Measurements from ENCODE around the gene PDE6D.

PDE6D gene

DNA sequence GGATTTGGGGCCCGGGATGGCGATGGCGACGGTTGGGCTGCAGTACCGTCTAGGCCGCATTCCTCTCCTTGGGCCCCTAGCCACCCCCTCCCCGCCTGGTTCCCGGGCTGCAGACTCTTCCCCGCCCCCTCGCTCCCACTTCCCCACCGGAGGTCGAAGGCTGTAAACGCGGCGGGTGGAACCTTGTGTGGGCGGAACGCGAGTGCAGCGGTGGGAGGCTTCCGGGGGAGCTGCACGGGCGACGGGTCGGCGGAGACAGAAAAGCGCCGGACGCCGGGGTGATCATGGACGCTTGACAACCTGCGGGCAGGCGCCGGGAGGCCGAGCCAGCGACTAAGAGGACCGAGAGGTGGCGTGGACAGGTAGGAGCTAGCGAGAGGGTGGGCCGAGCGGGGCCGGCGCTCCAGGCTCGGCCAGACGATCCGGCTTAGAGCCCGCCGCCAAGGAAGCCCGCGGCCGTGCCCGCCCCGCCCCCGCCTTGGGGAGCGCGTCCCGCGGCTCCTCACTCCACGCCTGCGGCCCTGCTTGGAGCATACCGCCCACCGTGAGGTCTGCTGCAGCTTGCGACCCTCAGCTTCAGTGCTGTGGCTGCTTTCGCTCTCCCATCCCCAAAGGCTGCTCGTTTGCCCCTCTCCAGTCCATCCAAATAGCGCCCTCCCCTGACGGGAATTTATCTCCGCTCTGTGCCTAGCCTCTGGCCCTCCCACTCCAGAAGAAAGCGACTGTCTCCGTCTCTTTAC is 5.3 kb upstream of the PDE6D start, which contains the start of gene COPS7B:
COPS7B (plus strand) TSS at position 269 of the 740 bp plus-strand sequence. CDS start 2,126 bp downstream, outside the sequence.
- Histone ChIP-seq H3K36me3 (ENCODE audit: control insufficient read depth in 4 of 4, insufficient read depth in 4 of 4, low read length in 3 of 4) (peaks cover 5 to 26% (median 19%) of the 10 kb centered on the region in 4 experiments), H3K27ac (ENCODE audit: insufficient read depth in 1 of 2, low read depth in 1 of 2, low read length in 2 of 2, poor library complexity in 1 of 2, severe bottlenecking in 2 of 2) (peak within 1 kb of the TSS; percentile 10 to 78), H3K4me1 (ENCODE audit: control extremely low read depth in 1 of 4, control insufficient read depth in 4 of 4, insufficient read depth in 4 of 4, low read length in 3 of 4) (peaks cover 16 to 37% (median 29%) of the 10 kb centered on the region in 4 experiments), H3K27me3 (replicated peaks in 2 of 5; ENCODE audit: control insufficient read depth in 4 of 5, insufficient read depth in 5 of 5, low read length in 4 of 5) (no peaks in the 10 kb centered on the region), H3K9me3 (ENCODE audit: control extremely low read depth in 1 of 5, control insufficient read depth in 4 of 5, insufficient read depth in 2 of 5, low read depth in 1 of 5, low read length in 4 of 5) (no peaks in the 10 kb centered on the region), H3K4me3 (ENCODE audit: control insufficient read depth in 1 of 7, extremely low read depth in 1 of 7, insufficient read depth in 4 of 7, low read depth in 2 of 7, low read length in 6 of 7) (peak within 1 kb of the TSS; percentile 58 to 99 (median 93))
- DNase-seq: peak; percentile 90 to 95 (median 93)
- 0% methylated on average over 62 of the region's 69 CpGs for WGBS (ENCODE audit: insufficient coverage)
- POLR2A ChIA-PET: interaction anchor here (1.3 kb wide), 1 partner anchor 11 kb away, joined by 3 read pairs; no protein-coding TSS in a partner anchor
- CTCF ChIA-PET: interaction anchor here (1.0 kb wide), 1 partner anchor 30 kb away, joined by 3 read pairs; no protein-coding TSS in a partner anchor

DNA sequence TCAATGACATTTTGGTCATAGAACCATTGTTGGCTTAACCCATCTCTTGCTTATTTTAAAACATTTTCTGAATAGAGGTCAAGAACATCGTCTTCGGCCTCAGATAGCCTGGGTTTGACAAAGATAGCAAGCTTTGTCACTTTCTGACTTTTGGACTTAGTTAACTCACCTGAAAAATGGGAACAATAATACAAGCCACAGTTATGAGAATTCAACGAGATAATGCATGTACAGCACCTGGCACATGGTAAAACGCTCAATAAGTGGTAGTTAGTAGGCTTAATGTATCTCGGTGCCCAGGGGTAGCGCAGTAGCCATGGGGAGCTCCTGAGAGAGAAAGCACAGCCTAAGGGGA is 4.7 kb upstream of the PDE6D start:
- H3K4me3 ChIP-seq (ENCODE audit: control insufficient read depth in 1 of 7, extremely low read depth in 1 of 7, insufficient read depth in 4 of 7, low read depth in 2 of 7, low read length in 6 of 7): peak overlapping the region; percentile 48 to 99 (median 92)
- peak overlapping the region in 1 of 2 experiments; percentile 78 for H3K27ac ChIP-seq (ENCODE audit: insufficient read depth in 1 of 2, low read depth in 1 of 2, low read length in 2 of 2, poor library complexity in 1 of 2, severe bottlenecking in 2 of 2)
- WGBS (ENCODE audit: insufficient coverage): 70% methylated on average over 6 of the region's 6 CpGs
- ChIA-PET POLR2A (interaction anchor here (1.3 kb wide), 1 partner anchor 11 kb away, joined by 3 read pairs; no protein-coding TSS in a partner anchor), CTCF (interaction anchor here (1.0 to 1.3 kb wide), 2 partner anchors 29 to 74 kb away, joined by 3 to 4 read pairs; no protein-coding TSS in a partner anchor)
- no peak for DNase-seq
- peaks cover 2 to 20% (median 14%) of the 10 kb centered on the region in 4 experiments for H3K36me3 ChIP-seq (ENCODE audit: control insufficient read depth in 4 of 4, insufficient read depth in 4 of 4, low read length in 3 of 4)
- no peaks in the 10 kb centered on the region for H3K9me3 ChIP-seq (ENCODE audit: control extremely low read depth in 1 of 5, control insufficient read depth in 4 of 5, insufficient read depth in 2 of 5, low read depth in 1 of 5, low read length in 4 of 5)
- no peaks in the 10 kb centered on the region for H3K27me3 ChIP-seq (replicated peaks in 2 of 5; ENCODE audit: control insufficient read depth in 4 of 5, insufficient read depth in 5 of 5, low read length in 4 of 5)
- peaks cover 16 to 37% (median 29%) of the 10 kb centered on the region in 4 experiments for H3K4me1 ChIP-seq (ENCODE audit: control extremely low read depth in 1 of 4, control insufficient read depth in 4 of 4, insufficient read depth in 4 of 4, low read length in 3 of 4)

DNA sequence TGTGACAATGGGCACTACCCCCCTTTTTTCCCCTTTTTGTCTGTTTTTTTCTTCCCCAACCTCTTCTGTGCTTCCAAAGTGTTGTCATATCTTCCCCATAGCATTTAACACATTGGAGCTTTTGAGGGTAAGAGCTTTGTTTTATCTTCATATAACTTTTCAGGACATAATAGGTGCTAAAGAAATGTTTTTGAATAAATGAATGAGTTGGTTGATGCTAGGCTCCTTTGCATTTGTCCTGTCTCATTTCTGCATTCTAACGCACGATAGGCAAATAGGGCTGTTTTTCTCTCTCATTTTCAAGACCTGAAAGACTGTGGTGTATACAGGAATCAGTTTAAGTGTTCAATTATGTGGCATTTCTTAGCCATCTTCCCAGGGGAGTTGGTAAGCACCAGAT is 4.3 kb upstream of the PDE6D start:
- peak overlapping the region in 2 of 7 experiments; percentile 97 to 99 for H3K4me3 ChIP-seq (ENCODE audit: control insufficient read depth in 1 of 7, extremely low read depth in 1 of 7, insufficient read depth in 4 of 7, low read depth in 2 of 7, low read length in 6 of 7)
- peak overlapping the region in 1 of 2 experiments; percentile 78 for H3K27ac ChIP-seq (ENCODE audit: insufficient read depth in 1 of 2, low read depth in 1 of 2, low read length in 2 of 2, poor library complexity in 1 of 2, severe bottlenecking in 2 of 2)
- no peaks in the 10 kb centered on the region for H3K27me3 ChIP-seq (replicated peaks in 2 of 5; ENCODE audit: control insufficient read depth in 4 of 5, insufficient read depth in 5 of 5, low read length in 4 of 5)

GRCh38 chr2:231781798-231782726 is 980 bp upstream of the PDE6D start:
- DNase-seq: peak in 2 of 3 donors; percentile 44 to 56
- WGBS (ENCODE audit: insufficient coverage): 0% methylated on average over 5 of the region's 12 CpGs
- H3K27ac ChIP-seq (ENCODE audit: insufficient read depth in 1 of 2, low read depth in 1 of 2, low read length in 2 of 2, poor library complexity in 1 of 2, severe bottlenecking in 2 of 2): peak overlapping the region; percentile 26 to 82
- no peaks in the 10 kb centered on the region for H3K9me3 ChIP-seq (ENCODE audit: control extremely low read depth in 1 of 5, control insufficient read depth in 4 of 5, insufficient read depth in 2 of 5, low read depth in 1 of 5, low read length in 4 of 5)
- H3K36me3 ChIP-seq (ENCODE audit: control insufficient read depth in 4 of 4, insufficient read depth in 4 of 4, low read length in 3 of 4): peaks cover 0 to 2% (median 0%) of the 10 kb centered on the region in 4 experiments
- ChIA-PET CTCF (no interaction called here), POLR2A (interaction anchor here (0.6 kb wide), 2 partner anchors 115 to 180 kb away, joined by 3 read pairs; no protein-coding TSS in a partner anchor)
- H3K4me1 ChIP-seq (ENCODE audit: control extremely low read depth in 1 of 4, control insufficient read depth in 4 of 4, insufficient read depth in 4 of 4, low read length in 3 of 4): peaks cover 21 to 37% (median 32%) of the 10 kb centered on the region in 4 experiments
- H3K27me3 ChIP-seq (replicated peaks in 2 of 5; ENCODE audit: control insufficient read depth in 4 of 5, insufficient read depth in 5 of 5, low read length in 4 of 5): peaks cover 0 to 2% (median 0%) of the 10 kb centered on the region in 5 experiments
- peak overlapping the region; percentile 86 to 98 (median 94) for H3K4me3 ChIP-seq (ENCODE audit: control insufficient read depth in 1 of 7, extremely low read depth in 1 of 7, insufficient read depth in 4 of 7, low read depth in 2 of 7, low read length in 6 of 7)

More for the DNA sequence above, 4.3 kb upstream of the PDE6D start:
- H3K36me3 ChIP-seq (ENCODE audit: control insufficient read depth in 4 of 4, insufficient read depth in 4 of 4, low read length in 3 of 4): peaks cover 2 to 19% (median 13%) of the 10 kb centered on the region in 4 experiments
- ChIA-PET CTCF (interaction anchor here (0.8 to 1.3 kb wide), 3 partner anchors 13 to 73 kb away, joined by 3 to 4 read pairs (median 3); no protein-coding TSS in a partner anchor), POLR2A (interaction anchor here (1.3 kb wide), 1 partner anchor 11 kb away, joined by 3 read pairs; no protein-coding TSS in a partner anchor)
- peak in 1 of 3 donors; percentile 3 for DNase-seq
- peaks cover 16 to 39% (median 31%) of the 10 kb centered on the region in 4 experiments for H3K4me1 ChIP-seq (ENCODE audit: control extremely low read depth in 1 of 4, control insufficient read depth in 4 of 4, insufficient read depth in 4 of 4, low read length in 3 of 4)
- 100% methylated on average over 2 of the region's 2 CpGs for WGBS (ENCODE audit: insufficient coverage)
- no peaks in the 10 kb centered on the region for H3K9me3 ChIP-seq (ENCODE audit: control extremely low read depth in 1 of 5, control insufficient read depth in 4 of 5, insufficient read depth in 2 of 5, low read depth in 1 of 5, low read length in 4 of 5)

DNA sequence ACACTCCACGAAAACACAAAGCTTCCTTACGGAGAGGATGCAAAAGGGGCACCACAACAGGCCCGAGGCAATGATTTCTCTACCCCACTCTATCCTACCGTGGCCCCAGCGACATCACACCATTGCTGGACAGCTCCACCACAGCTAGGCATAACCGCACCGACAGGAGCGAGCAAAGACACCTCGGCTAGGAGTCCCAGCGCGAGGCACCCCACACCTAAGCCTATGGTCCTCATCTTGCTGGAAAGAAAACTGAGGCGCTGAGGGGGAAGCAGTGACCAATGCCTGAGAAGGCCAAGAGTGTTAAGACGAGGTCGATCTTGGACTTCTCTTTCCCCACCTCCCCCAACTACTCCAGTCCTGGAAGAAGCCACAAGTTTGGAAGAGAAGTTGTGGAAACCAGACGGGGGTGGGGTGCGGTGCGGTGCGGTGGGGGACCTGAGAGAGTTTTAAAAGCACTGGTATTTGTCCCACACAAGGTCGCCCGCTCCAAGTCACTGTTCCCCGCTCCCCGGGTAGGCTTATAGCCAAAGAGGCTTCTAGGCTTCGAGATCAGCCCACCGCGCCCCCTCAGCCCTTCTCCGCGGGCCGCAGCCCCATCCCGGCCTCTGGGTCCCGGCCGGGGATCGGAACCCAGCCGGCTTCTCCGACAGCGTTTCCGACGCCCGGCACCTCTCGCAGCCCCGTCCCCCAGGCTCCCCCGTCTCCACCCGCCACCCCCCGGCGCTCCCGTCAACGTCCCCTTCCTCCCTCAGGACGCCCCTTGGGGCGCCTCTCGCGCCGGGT is 766 bp downstream of the PDE6D start:
- Histone ChIP-seq H3K9me3 (ENCODE audit: control extremely low read depth in 1 of 5, control insufficient read depth in 4 of 5, insufficient read depth in 2 of 5, low read depth in 1 of 5, low read length in 4 of 5) (no peaks in the 10 kb centered on the region), H3K27me3 (replicated peaks in 2 of 5; ENCODE audit: control insufficient read depth in 4 of 5, insufficient read depth in 5 of 5, low read length in 4 of 5) (peaks cover 0 to 2% (median 0%) of the 10 kb centered on the region in 5 experiments), H3K4me1 (ENCODE audit: control extremely low read depth in 1 of 4, control insufficient read depth in 4 of 4, insufficient read depth in 4 of 4, low read length in 3 of 4) (peaks cover 19 to 27% (median 24%) of the 10 kb centered on the region in 4 experiments), H3K4me3 (ENCODE audit: control insufficient read depth in 1 of 7, extremely low read depth in 1 of 7, insufficient read depth in 4 of 7, low read depth in 2 of 7, low read length in 6 of 7) (peak overlapping the region; percentile 86 to 98 (median 94)), H3K27ac (ENCODE audit: insufficient read depth in 1 of 2, low read depth in 1 of 2, low read length in 2 of 2, poor library complexity in 1 of 2, severe bottlenecking in 2 of 2) (peak overlapping the region in 1 of 2 experiments; percentile 82), H3K36me3 (ENCODE audit: control insufficient read depth in 4 of 4, insufficient read depth in 4 of 4, low read length in 3 of 4) (peaks cover 0 to 2% (median under 1%) of the 10 kb centered on the region in 4 experiments)
- 12% methylated on average over 38 of the region's 51 CpGs for WGBS (ENCODE audit: insufficient coverage)
- ChIA-PET POLR2A (no interaction called here), CTCF (interaction anchor here (0.8 kb wide), 1 partner anchor 12 kb away, joined by 3 read pairs; no protein-coding TSS in a partner anchor)
- DNase-seq: peak in 2 of 3 donors; percentile 31 to 56
